ENCODE measurements around the gene SCUBE1.

The SCUBE1 gene

DNA sequence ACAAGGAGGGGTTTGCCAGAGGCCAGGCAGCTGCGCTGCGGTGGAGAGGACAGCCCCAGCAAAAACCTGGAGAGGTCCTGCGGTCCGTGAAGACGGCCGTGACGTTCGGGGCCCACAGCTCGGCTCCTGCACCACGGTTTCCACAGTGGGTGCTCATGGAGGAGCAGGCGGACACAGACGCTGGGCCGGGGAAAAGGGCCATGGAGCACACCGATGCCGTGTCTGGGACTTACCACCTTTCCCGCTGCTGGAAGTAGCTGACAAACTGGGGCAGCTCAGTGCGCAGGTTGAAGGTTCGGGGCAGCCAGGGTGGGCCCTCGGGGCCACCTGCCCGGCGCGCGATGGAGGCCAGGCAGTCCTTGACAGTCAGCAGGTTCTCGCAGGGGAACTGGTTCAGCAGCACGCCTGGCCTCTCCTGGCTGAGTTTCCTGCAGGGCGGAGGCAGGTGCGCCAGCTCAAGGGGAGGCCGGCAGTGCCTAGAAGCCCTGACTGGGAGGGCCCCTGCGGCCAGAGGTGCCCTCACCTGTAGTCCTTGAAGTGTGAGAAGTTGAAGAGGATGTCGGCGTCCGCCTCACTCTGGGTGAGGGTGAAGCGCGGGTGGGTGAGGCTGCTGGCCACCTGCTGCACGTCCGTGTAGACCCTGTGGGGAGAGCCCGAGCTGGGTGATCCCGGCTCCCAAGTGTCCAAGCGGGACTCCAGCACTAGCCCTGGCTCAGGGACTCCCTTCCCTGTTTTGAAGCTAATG is 169.0 kb downstream of the SCUBE1 start:
- Histone ChIP-seq H3K4me2 (ENCODE audit: low read length) (no peak overlapping the region), H3K9me3 (ENCODE audit: control insufficient read depth, low read length) (no peaks in the 10 kb centered on the region), H3K4me3 (ENCODE audit: low read depth, low read length) (no peak overlapping the region), H3K4me1 (no peaks in the 10 kb centered on the region), H3K27ac (no peak overlapping the region), H3K9ac (no peak overlapping the region), H3K36me3 (ENCODE audit: control insufficient read depth, insufficient read depth, low read length) (no peaks in the 10 kb centered on the region), H3K79me2 (no peaks in the 10 kb centered on the region), H3K27me3 (ENCODE audit: control insufficient read depth, insufficient read depth, low read length) (no peaks in the 10 kb centered on the region), H2AFZ (no peak overlapping the region)
- TF ChIP-seq, protein P1, sequence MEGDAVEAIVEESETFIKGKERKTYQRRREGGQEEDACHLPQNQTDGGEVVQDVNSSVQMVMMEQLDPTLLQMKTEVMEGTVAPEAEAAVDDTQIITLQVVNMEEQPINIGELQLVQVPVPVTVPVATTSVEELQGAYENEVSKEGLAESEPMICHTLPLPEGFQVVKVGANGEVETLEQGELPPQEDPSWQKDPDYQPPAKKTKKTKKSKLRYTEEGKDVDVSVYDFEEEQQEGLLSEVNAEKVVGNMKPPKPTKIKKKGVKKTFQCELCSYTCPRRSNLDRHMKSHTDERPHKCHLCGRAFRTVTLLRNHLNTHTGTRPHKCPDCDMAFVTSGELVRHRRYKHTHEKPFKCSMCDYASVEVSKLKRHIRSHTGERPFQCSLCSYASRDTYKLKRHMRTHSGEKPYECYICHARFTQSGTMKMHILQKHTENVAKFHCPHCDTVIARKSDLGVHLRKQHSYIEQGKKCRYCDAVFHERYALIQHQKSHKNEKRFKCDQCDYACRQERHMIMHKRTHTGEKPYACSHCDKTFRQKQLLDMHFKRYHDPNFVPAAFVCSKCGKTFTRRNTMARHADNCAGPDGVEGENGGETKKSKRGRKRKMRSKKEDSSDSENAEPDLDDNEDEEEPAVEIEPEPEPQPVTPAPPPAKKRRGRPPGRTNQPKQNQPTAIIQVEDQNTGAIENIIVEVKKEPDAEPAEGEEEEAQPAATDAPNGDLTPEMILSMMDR (IDR thresholded peaks at IDR 0.05) = no peak

DNA sequence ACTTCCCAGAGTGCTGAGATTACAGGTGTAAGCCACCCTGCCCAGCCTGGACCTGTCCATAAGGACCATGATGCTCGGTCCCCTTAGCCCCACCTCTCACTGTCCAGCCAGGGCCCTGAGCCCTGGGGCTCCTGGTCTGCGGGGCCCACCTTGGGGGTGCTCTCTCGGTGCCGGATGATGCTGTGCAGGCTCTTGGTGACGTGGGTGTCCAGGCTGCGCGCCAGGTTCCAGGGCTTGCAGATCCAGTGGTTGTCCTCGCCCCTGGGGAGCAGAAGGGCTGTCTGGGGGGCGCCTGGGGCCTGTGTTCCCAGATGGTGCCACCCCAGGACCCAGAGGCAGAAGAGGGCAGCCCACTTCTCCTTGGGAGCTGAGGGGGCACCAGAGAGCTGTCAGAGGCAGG is 169.6 kb downstream of the SCUBE1 start:
- Histone ChIP-seq H3K4me1 (no peaks in the 10 kb centered on the region), H3K4me2 (ENCODE audit: low read length) (no peak overlapping the region), H3K79me2 (no peaks in the 10 kb centered on the region), H2AFZ (no peak overlapping the region), H3K36me3 (ENCODE audit: control insufficient read depth, insufficient read depth, low read length) (no peaks in the 10 kb centered on the region), H3K9ac (no peak overlapping the region), H3K9me3 (ENCODE audit: control insufficient read depth, low read length) (no peaks in the 10 kb centered on the region), H3K27ac (no peak overlapping the region), H3K27me3 (ENCODE audit: control insufficient read depth, insufficient read depth, low read length) (no peaks in the 10 kb centered on the region), H3K4me3 (ENCODE audit: low read depth, low read length) (no peak overlapping the region)
- TF ChIP-seq, protein P1 (IDR thresholded peaks at IDR 0.05) = no peak

DNA sequence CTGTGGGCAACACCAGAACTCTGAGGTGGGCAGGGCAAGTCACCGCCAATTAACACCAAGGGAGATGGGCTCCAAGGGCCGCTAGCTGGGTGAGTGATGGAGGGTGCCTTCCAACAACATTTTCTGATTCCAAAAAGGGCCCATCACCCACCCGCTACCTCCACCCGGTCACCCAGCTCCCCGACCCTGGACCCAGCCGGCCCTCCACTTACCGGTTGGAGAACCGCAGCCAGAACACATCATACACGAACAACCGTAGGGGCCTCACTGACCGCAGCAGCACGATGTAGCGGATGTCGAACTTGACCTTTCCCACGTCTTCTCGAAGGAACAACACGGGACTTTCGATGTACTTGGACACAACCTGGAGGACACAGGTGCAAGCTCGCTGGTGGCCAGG is 171.0 kb downstream of the SCUBE1 start:
- Histone ChIP-seq H2AFZ (no peak overlapping the region), H3K27ac (no peak overlapping the region), H3K36me3 (ENCODE audit: control insufficient read depth, insufficient read depth, low read length) (no peaks in the 10 kb centered on the region), H3K4me2 (ENCODE audit: low read length) (no peak overlapping the region), H3K79me2 (no peaks in the 10 kb centered on the region), H3K4me3 (ENCODE audit: low read depth, low read length) (no peak overlapping the region), H3K27me3 (ENCODE audit: control insufficient read depth, insufficient read depth, low read length) (no peaks in the 10 kb centered on the region), H3K9me3 (ENCODE audit: control insufficient read depth, low read length) (no peaks in the 10 kb centered on the region), H3K9ac (no peak overlapping the region), H3K4me1 (no peaks in the 10 kb centered on the region)
- TF ChIP-seq, protein P1 (IDR thresholded peaks at IDR 0.05) = no peak

DNA sequence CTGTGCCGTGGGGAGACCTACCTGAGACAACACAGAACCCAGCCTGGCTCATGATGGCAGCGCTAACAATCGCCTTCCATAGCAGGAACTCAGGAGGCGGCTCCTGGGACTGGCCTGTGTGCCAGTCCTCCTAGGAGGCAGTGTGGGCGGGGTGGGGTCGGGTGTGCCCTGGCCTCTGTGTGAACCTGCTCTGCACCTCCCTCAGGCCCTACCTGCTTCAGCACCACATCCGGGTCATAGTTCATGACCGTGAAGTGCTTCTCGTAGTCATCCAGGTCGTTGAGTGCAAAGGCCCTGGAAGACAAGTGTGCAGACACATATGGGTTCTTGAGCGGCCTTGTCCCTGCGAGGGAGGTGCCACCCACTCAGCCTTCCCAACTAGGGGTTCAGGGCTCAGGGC is 171.6 kb downstream of the SCUBE1 start:
- Histone ChIP-seq H3K27ac (no peak overlapping the region), H3K4me3 (ENCODE audit: low read depth, low read length) (no peak overlapping the region), H3K27me3 (ENCODE audit: control insufficient read depth, insufficient read depth, low read length) (no peaks in the 10 kb centered on the region), H3K4me1 (no peaks in the 10 kb centered on the region), H2AFZ (no peak overlapping the region), H3K9ac (no peak overlapping the region), H3K36me3 (ENCODE audit: control insufficient read depth, insufficient read depth, low read length) (no peaks in the 10 kb centered on the region), H3K4me2 (ENCODE audit: low read length) (no peak overlapping the region), H3K9me3 (ENCODE audit: control insufficient read depth, low read length) (no peaks in the 10 kb centered on the region), H3K79me2 (no peaks in the 10 kb centered on the region)
- TF ChIP-seq, protein P1 (IDR thresholded peaks at IDR 0.05) = no peak

DNA sequence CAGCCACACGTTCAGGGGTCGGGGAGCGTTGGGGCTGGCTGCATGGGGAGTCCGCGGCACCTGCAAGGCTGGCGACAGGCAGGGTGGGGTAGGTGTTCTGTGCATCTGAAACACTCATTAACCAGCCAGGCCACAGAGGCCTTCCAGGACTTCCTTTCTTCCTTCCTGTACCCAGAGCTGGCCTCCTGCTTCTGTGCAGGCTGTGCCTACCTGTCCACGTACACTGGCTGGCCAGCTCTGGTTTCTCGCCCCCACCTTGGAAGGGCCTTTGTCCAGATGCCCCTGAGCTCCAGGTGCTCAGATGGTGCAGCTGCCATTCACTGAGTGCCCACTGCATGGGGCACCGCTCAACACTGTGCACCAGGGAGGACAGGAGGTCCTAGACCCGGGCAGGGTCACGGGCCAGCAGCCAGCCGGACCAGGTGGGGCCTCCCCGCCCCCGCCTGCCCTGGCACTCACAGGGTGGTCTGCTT is 172.1 kb downstream of the SCUBE1 start:
- Histone ChIP-seq H3K4me2 (ENCODE audit: low read length) (no peak overlapping the region), H3K27ac (no peak overlapping the region), H3K4me1 (no peaks in the 10 kb centered on the region), H3K4me3 (ENCODE audit: low read depth, low read length) (no peak overlapping the region), H3K79me2 (no peaks in the 10 kb centered on the region), H3K9me3 (ENCODE audit: control insufficient read depth, low read length) (no peaks in the 10 kb centered on the region), H2AFZ (no peak overlapping the region), H3K27me3 (ENCODE audit: control insufficient read depth, insufficient read depth, low read length) (no peaks in the 10 kb centered on the region), H3K36me3 (ENCODE audit: control insufficient read depth, insufficient read depth, low read length) (no peaks in the 10 kb centered on the region), H3K9ac (no peak overlapping the region)
- TF ChIP-seq, protein P1 (IDR thresholded peaks at IDR 0.05) = no peak
